HG03025 (cell line): ENCODE data around the gene MUC5B.

Source experiments
- ATAC-seq: cut with Tn5 transposase; IDR thresholded peaks from one replicate; pipeline ENCODE4 v1.9.1; 2021; ENCODE audit warnings: mild to moderate bottlenecking, moderate library complexity; ENCODE audit not compliant: unreplicated experiment, low FRiP score

The MUC5B gene

DNA sequence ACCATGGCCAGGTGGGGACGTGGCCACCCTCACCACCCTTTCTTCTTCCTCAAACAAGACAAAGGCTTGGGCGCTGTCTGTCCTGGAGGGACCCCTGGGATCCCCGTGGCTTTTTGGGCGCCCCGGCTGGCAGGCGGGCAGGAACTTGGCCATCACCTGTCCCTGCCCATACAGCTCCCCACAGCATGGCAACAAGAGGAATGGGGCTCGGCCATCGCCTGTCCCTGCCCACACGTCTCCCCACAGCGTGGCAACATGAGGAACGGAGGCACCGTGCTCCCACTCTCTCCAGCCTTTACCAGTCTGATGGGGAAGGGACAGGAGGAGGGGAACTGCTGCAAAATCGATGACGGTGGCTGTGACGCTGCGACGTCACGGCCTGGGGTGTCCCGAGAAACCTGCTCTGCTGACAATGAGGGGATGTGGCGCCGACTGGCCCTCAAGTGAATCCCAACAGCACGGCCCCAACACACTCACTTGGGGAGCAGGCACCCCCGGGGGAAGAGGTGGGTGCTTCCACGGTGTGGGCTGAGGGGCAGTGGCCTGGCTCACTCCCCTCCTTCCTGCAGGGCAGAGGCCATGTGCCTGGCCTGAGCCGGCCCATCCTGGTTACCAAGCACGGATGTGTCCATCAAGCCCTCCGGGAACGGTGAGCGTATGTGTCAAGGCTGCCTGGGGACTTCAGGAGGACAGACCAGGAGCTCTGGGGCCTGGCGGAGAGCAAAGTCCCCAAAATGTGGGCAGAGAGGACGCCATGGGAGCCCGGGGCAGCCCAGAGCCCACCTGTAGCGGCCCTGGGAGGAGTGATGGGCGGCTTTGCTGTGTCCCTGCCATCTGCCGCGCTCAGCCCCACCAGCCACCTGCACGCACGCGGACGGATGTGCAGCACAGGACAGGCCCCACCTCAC, 56.2 kb downstream of the MUC5B start:
- no peak for ATAC-seq

DNA sequence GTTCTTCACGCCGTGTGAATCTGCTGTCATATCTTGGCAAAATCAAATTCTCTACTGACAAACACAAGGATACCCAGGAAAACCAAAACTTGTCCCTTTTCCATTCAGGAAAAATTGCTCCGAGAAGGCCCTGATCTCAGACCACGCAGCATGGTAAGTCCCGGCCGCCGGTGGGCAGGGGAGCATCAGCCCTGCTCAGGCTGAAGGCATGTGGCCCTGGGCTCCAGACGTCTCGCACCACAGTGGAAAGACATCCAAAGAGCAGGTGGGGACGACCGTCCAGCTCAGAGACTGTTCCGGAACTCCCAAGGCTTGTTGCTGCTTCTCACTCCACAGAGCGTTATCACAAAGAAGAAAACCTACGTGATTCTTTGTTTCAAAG, 56.8 kb downstream of the MUC5B start:
- no peak for ATAC-seq

DNA sequence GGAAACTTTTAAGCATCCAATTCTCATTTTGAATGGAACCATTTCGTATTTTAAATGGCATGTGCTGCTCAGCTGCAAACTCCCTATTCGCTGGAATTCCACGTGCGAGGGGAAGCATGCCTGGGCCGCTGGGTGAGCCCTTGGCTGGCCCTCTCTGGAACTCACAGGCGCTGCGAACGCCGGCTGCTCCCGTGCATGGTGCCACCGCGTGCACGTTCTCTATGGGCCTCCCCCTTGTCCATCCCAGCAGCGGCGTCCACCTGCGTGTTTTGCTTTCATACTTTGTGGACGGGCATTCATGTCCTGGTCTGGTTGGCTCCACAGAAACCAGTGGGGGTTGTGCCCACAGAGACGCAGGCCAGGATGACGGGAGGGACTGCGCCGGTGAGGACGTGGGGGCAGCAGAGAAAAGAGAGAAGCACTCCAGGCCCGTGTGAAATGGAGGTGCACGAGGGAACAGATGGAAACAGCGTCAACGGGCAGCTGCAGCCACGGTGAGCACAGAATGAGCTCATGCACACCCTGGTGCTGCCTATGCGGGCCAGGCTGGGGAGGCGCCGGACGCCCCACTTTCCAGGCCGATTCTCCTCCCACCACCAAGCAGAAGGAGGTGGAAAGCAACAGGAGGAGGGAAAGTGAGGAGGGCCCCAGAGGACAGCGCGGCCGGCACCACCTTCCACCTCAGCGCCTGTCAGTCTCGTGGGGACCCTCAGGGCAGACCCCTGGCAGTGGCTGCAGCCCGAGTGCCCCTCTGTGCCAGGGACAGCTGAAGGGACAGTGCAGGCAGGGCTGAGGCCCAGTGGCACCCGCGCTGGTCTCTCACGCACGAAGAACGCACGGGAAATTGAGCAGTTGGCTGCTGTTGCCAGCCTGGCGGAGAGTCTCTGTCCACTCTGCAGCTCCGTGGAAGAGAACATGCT, 57.5 kb downstream of the MUC5B start:
- ATAC-seq: no peak

GRCh38 chr11:1281326-1281973, 58.6 kb downstream of the MUC5B start:
- ATAC-seq: no peak

DNA sequence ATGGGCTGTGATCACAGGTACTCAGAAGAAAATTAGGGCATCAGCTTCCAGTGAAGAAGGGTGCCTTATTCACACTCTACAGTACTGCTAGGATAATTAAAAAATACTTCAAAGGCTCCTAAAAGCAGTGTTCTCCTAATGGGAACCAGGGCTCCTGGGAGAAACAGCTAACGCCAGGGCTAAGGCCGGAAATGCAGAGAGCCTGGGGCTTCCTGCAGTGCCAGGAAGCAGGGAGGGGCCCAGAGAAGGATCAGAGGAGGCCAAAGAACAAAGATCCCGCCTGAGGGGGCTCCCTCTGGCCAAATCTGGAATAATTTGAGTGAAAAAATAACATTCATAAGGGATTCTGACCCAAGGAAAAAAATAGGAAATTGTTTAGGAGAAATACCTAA, 59.1 kb downstream of the MUC5B start:
- no peak for ATAC-seq

GRCh38 chr11:1283091-1283511, 60.2 kb downstream of the MUC5B start:
- no peak for ATAC-seq

GRCh38 chr11:1283906-1284305, 61.0 kb downstream of the MUC5B start:
- no peak for ATAC-seq

DNA sequence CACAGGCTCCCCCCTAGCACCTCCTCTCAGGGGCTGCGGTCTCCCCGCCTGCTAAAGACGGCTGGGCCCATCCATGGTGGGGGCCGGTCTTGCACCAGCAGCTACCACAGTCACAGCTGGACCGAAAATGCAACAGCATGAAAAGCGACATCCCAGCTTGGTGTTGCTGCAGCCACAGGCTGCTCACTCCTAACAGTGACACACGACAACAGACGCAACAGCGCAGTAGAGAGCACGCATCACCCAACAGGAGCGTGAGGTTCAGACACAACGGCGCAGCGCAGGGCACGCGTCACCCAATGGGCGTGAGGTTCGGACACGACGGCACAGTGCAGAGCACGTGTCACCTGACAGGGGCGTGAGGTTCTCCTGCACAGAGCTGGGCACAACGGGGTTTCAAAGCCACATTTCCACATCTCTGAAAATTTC, 62.5 kb downstream of the MUC5B start:
- no peak for ATAC-seq

DNA sequence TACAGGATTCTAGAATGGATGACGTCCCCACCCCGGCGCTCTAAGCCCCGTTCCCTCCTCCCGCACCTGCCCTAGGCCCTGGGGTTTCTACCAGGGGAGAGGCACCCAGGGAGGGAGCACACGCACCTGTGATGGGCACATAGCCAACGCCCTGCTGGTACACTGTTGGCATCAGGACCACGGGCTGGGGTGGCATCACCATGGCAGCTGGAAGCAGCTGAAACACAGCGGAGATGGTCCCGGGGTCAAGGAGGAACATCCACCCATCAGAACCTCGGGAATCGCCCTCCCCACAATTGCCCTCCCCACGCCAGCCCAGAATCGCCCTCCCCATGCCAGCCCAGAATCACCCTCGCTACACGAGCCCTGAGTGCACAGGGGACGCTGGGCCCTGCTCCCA, 63.0 kb downstream of the MUC5B start:
- no peak for ATAC-seq

GRCh38 chr11:1287928-1288327, 65.1 kb downstream of the MUC5B start:
- no peak for ATAC-seq

GRCh38 chr11:1288426-1289151, 65.7 kb downstream of the MUC5B start:
- no peak for ATAC-seq

- no peak for ATAC-seq
These were observed 66.5 kb downstream of the MUC5B start for GRCh38 chr11:1289211-1289935.

GRCh38 chr11:1290052-1291040, 67.5 kb downstream of the MUC5B start:
- ATAC-seq: no peak

GRCh38 chr11:1291295-1292017, 68.6 kb downstream of the MUC5B start:
- ATAC-seq: no peak

DNA sequence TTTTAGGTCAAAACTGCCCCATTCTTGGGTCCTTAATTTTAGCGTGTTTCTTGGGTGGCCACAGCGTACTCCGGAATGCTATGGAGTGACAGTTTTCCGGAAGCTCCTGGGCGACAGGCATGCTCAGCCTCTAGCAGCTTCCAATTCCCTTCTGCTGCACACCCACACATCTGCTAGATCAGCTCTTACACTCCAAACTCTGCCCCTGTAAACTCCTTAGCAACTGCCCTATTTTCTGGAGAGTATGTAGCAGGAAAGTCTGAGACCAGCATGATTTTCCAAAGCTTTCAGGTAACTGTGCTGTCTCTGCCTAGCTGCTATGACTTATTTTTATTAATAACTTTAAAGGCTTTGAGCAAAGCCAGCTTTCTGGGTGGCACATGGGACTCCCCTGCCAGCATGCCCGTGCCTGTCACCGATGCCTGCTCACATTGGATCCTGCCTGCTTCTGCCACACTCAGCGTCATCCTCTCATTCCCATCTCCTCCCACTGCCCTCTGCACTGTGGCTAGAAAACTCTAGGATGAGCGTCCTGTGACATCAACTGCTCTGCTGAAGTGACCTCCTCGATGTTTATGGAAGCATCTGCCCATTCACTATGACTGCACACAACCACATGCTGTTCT, 69.3 kb downstream of the MUC5B start:
- ATAC-seq: no peak

DNA sequence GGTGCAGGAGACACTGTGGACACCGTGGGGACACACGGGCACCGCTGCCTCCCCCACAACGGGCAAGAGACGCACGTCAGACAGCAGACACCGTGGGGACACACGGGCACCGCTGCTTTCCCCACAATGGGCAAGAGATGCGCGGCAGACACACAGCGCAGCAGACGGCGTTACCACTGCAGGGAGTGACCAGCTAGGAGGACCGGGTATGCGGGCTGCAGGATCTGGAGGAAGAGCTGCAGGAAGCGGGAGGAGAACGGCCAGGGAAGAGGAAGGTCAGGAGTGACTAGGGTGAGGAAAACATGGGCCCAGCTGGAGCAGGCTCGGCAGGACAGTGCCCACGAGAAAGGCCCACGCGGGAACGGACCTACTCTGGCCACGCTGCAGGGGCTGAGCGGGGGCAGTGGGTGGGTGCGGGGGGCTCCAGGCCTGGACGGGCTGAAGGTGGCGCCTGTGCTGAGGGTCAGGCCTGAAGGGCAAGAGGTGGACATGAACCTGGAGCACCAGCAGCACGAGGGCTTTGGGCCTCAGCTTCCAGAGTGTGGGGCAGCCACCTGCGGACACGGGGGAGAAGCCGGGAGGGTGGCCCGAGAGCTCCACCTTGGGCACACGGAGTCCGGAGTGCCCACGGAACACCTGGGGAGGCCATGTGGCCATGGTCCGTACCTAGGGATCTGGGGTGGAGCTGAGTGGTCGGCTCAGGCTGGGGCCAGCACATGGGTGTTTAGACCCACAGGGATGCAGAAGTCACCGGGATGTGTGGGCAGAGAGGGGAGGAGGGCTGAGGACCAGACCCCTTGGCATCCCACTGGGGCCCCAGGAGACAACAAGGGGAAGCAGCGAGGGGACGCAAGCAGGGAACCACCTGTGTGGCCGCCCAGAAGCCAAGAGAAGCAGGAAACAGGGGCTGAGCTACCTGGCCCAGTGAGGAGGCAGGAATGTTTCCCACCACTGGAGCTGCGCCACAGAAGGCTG, 70.1 kb downstream of the MUC5B start:
- no peak for ATAC-seq
